ENCODE measurements around the gene UBR2. TPM values are rescaled to one million over a fixed set of nuclear protein-coding genes. Genes with fewer than 3 reads are reported as not detected.

UBR2 gene
- 39.6 TPM for total RNA-seq
- long read RNA-seq, full-length matches to known transcripts = 7 of 39 reads
- long read RNA-seq, partial matches to known transcripts = 15 of 39 reads
- long read RNA-seq, other reads (novel, unspliced or antisense) = 17 of 39 reads

- DNase-seq (peak; percentile 97), ATAC-seq (peak; percentile 98)
- Histone ChIP-seq H3K9me3 (no peaks in the 10 kb centered on the region), H3K36me3 (no peaks in the 10 kb centered on the region), H3K27ac (peak within 1 kb of the TSS; percentile 96), H3K4me1 (peaks cover 30% of the 10 kb centered on the region), H3K4me3 (peak within 1 kb of the TSS; percentile 80), H3K27me3 (ENCODE audit: low read depth) (no peaks in the 10 kb centered on the region)
- TF ChIP-seq, protein P1, sequence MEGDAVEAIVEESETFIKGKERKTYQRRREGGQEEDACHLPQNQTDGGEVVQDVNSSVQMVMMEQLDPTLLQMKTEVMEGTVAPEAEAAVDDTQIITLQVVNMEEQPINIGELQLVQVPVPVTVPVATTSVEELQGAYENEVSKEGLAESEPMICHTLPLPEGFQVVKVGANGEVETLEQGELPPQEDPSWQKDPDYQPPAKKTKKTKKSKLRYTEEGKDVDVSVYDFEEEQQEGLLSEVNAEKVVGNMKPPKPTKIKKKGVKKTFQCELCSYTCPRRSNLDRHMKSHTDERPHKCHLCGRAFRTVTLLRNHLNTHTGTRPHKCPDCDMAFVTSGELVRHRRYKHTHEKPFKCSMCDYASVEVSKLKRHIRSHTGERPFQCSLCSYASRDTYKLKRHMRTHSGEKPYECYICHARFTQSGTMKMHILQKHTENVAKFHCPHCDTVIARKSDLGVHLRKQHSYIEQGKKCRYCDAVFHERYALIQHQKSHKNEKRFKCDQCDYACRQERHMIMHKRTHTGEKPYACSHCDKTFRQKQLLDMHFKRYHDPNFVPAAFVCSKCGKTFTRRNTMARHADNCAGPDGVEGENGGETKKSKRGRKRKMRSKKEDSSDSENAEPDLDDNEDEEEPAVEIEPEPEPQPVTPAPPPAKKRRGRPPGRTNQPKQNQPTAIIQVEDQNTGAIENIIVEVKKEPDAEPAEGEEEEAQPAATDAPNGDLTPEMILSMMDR (IDR thresholded peaks at IDR 0.05) = peak; percentile 30
- intact Hi-C loops (cut with DNase I) = no loop called here
These were observed at the start of gene UBR2 for GRCh38 chr6:42563697-42564505. UBR2 (plus strand) TSS chr6:42564029; CDS start chr6:42564320, 291 bp downstream.

DNA sequence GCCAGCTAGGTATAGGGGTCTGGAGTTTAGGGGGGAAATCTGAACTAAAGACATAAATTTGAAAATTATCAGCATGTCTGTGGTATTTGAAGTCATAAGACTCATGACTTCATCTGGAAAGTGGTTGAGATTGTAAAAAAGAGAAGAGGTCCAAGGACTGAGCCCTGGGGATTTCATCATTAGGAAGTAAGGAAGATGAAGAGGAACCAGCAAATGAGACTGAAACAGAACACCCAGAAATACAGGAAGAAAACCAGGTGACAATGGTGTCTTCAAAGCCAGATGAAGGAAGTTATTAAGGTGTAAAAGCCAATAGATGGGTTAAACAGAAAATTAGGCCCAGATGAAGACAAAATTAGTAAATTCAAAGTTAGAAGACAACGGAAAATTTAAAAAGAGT lies 49.1 kb upstream of the UBR2 start:
- DNase-seq = no peak

GRCh38 chr6:42519779-42520178 lies 44.0 kb upstream of the UBR2 start:
- intact Hi-C loops (cut with DNase I) = no loop called here
- Histone ChIP-seq H3K4me3 (no peak overlapping the region), H3K36me3 (no peaks in the 10 kb centered on the region), H3K4me1 (no peaks in the 10 kb centered on the region), H3K9me3 (peaks cover 9% of the 10 kb centered on the region), H3K27ac (no peak overlapping the region), H3K27me3 (ENCODE audit: low read depth) (no peaks in the 10 kb centered on the region)
- TF ChIP-seq, protein P1 (IDR thresholded peaks at IDR 0.05) = no peak
- DNase-seq (no peak), ATAC-seq (no peak)

More for the DNA sequence above, 49.1 kb upstream of the UBR2 start:
- H3K9me3 ChIP-seq = peaks cover 3% of the 10 kb centered on the region
- TF ChIP-seq, protein P1 (IDR thresholded peaks at IDR 0.05) = no peak
- no peaks in the 10 kb centered on the region for H3K36me3 ChIP-seq
- intact Hi-C loops (cut with DNase I) = no loop called here
- H3K4me3 ChIP-seq = no peak overlapping the region
- ATAC-seq = peak in 1 of 2 donors; percentile 46
- H3K27ac ChIP-seq = no peak overlapping the region
- H3K27me3 ChIP-seq (ENCODE audit: low read depth) = no peaks in the 10 kb centered on the region
- no peaks in the 10 kb centered on the region for H3K4me1 ChIP-seq

GRCh38 chr6:42520786-42521607 lies 42.8 kb upstream of the UBR2 start:
- DNase-seq = no peak
- intact Hi-C loops (cut with DNase I) = no loop called here
- H3K4me1 ChIP-seq = no peaks in the 10 kb centered on the region
- no peaks in the 10 kb centered on the region for H3K36me3 ChIP-seq
- H3K9me3 ChIP-seq = peaks cover 9% of the 10 kb centered on the region
- ATAC-seq = no peak
- no peak overlapping the region for H3K4me3 ChIP-seq
- H3K27ac ChIP-seq = no peak overlapping the region
- no peaks in the 10 kb centered on the region for H3K27me3 ChIP-seq (ENCODE audit: low read depth)
- TF ChIP-seq, protein P1 (IDR thresholded peaks at IDR 0.05) = no peak

DNA sequence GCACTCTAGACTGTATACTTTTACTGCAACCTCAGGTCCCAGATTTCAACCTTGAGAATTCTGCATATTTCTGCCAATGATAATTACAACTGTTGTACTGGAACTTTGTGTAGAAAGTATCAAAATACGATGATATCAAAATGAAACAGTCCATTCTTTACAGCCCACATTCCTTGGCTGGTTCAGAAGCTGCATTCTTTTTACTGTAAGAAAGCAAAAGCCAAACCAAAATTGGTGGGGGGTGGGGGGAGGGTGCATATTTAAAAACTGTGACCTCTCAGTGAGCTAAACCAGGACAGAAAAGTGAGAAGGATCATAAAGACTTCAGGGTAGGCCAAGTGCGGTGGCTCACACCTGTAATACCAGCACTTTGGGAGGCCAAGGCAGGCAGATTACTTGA lies 41.8 kb upstream of the UBR2 start:
- no peak overlapping the region for H3K27ac ChIP-seq
- H3K9me3 ChIP-seq = peaks cover 9% of the 10 kb centered on the region
- intact Hi-C loops (cut with DNase I) = no loop called here
- no peaks in the 10 kb centered on the region for H3K36me3 ChIP-seq
- DNase-seq (no peak), ATAC-seq (no peak)
- H3K27me3 ChIP-seq (ENCODE audit: low read depth) = no peaks in the 10 kb centered on the region
- H3K4me3 ChIP-seq = no peak overlapping the region
- TF ChIP-seq, protein P1 (IDR thresholded peaks at IDR 0.05) = no peak
- no peaks in the 10 kb centered on the region for H3K4me1 ChIP-seq
